ENCODE results near the gene DLG4.
A peak's percentile ranks its signal among the peaks of the same experiment; 100 is the strongest.

The DLG4 gene

GRCh38 chr17:7219812-7220592 lies at the start of gene DLG4, which contains the start of gene ACADVL:
Gene DLG4, minus strand, starts transcription at chr17:7219836.
Gene ACADVL, plus strand, starts transcription at chr17:7219938. Its CDS starts 47 bp downstream, at chr17:7219985.
- DNase-seq, result peak; percentile 87 to 99 (median 91)
- intact Hi-C loops (cut with DNase I), result no loop called here

- intact Hi-C loops (cut with DNase I), result no loop called here
Measured at GRCh38 chr17:7266784-7267183, 47.1 kb upstream of the DLG4 start.

GRCh38 chr17:7263801-7264078 lies 44.1 kb upstream of the DLG4 start:
- DNase-seq, result no peak
- intact Hi-C loops (cut with DNase I), result no loop called here

More at GRCh38 chr17:7266784-7267183, 47.1 kb upstream of the DLG4 start:
- peak in 1 of 10 donors; percentile 51 for DNase-seq

GRCh38 chr17:7262935-7263800 lies 43.5 kb upstream of the DLG4 start:
- intact Hi-C loops (cut with DNase I), result no loop called here
- DNase-seq, result peak in 2 of 10 donors; percentile 25 to 61

- intact Hi-C loops (cut with DNase I), result no loop called here
- peak in 2 of 10 donors; percentile 66 to 73 for DNase-seq
Measured at GRCh38 chr17:7262192-7262934, 42.7 kb upstream of the DLG4 start, which contains the start of gene CLDN7. Gene CLDN7, minus strand, starts transcription at chr17:7262478. Its CDS starts 435 bp downstream, at chr17:7262043.

GRCh38 chr17:7261379-7262191 lies 41.9 kb upstream of the DLG4 start:
- peak in 2 of 10 donors; percentile 63 to 82 for DNase-seq
- intact Hi-C loops (cut with DNase I), result no loop called here

GRCh38 chr17:7260651-7261378 lies 41.2 kb upstream of the DLG4 start:
- DNase-seq, result peak in 2 of 10 donors; percentile 61 to 62
- intact Hi-C loops (cut with DNase I), result no loop called here

GRCh38 chr17:7260151-7260550 lies 40.5 kb upstream of the DLG4 start:
- intact Hi-C loops (cut with DNase I), result no loop called here

GRCh38 chr17:7259555-7259889 lies 39.9 kb upstream of the DLG4 start:
- intact Hi-C loops (cut with DNase I), result no loop called here
- peak in 1 of 10 donors; percentile 46 for DNase-seq

More at GRCh38 chr17:7260151-7260550, 40.5 kb upstream of the DLG4 start:
- DNase-seq, result peak in 2 of 10 donors; percentile 30 to 40

GRCh38 chr17:7258731-7259554 lies 39.3 kb upstream of the DLG4 start:
- intact Hi-C loops (cut with DNase I), result no loop called here

GRCh38 chr17:7256766-7257456 lies 37.3 kb upstream of the DLG4 start:
- intact Hi-C loops (cut with DNase I), result no loop called here
- DNase-seq, result peak in 1 of 10 donors; percentile 52

More at GRCh38 chr17:7258731-7259554, 39.3 kb upstream of the DLG4 start:
- peak in 2 of 10 donors; percentile 20 to 37 for DNase-seq

- intact Hi-C loops (cut with DNase I), result no loop called here
- DNase-seq, result peak in 3 of 10 donors; percentile 19 to 50 (median 38)
Measured at GRCh38 chr17:7254511-7254910, 34.9 kb upstream of the DLG4 start.

GRCh38 chr17:7253082-7253481 lies 33.4 kb upstream of the DLG4 start:
- intact Hi-C loops (cut with DNase I), result loop anchor here (2.0 kb wide), 1 partner anchor 54 kb away; the partner anchor contains the start of gene EIF5A
- no peak for DNase-seq

- DNase-seq, result peak; percentile 84 to 98 (median 90)
- intact Hi-C loops (cut with DNase I), result loop anchor here (2.0 kb wide), 1 partner anchor 54 kb away; the partner anchor contains the start of gene EIF5A
Measured at GRCh38 chr17:7252176-7253043, 32.8 kb upstream of the DLG4 start, which contains the start of gene ELP5. Gene ELP5, plus strand, starts transcription at chr17:7252215. Its CDS starts 336 bp downstream, at chr17:7252551.

- intact Hi-C loops (cut with DNase I), result loop anchor here (1.0 to 2.0 kb wide), 2 partner anchors 8 to 55 kb away; partner anchors contain the start of gene EIF5A
- peak; percentile 98 to 100 (median 99) for DNase-seq
Measured at GRCh38 chr17:7251661-7252175, 32.1 kb upstream of the DLG4 start, which contains the start of gene CTDNEP1. Gene CTDNEP1, minus strand, starts transcription at chr17:7251734. Its CDS starts 438 bp downstream, at chr17:7251296.

Measured in posterior cingulate gyrus (tissue), 11 donors.